C4-2B (cell line): ENCODE measurements around the gene GCNT2.
"Not testable (repeated sequence)": the region's sequence is repeated elsewhere in the genome, so short reads cannot be mapped to it uniquely, and the experiment has no call there.

Source experiments
- H3K27ac ChIP-seq: fragments of 450-650 bp; 2 replicates; pipeline ENCODE4 v1.5.1; 2017
- ZFX ChIP-seq: fragments of 450-650 bp; IDR thresholded peaks from 2 replicates; pipeline ENCODE4 v1.6.1; 2017
- TF ChIP-seq, protein P1 (sequence below): fragments of 450-650 bp; conservative IDR thresholded peaks from 2 replicates; pipeline ENCODE4 v1.5.1; 2017; ENCODE audit warnings: mild to moderate bottlenecking

Gene GCNT2

DNA sequence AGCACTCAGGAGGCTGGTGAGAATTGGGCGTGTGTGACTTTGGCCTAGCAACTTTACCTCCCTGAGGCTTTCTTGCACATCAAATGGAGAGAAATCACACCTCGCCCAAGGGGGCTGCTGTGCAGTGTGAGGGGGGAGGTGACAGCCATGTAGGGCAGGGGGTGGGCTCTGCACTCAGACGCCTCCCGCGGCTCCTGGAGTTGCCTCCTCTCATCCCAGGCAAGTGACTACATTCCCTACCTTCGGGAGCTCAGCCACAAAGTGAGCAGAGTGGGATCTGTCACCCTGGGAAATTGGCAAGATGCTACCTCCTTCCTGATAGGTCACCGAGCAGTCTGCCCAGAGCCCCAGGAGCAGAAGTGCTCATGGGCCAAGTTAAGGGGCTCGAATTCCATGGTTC, 56.0 kb downstream of the GCNT2 start:
- TF ChIP-seq ZFX = no peak
- TF ChIP-seq, protein P1, sequence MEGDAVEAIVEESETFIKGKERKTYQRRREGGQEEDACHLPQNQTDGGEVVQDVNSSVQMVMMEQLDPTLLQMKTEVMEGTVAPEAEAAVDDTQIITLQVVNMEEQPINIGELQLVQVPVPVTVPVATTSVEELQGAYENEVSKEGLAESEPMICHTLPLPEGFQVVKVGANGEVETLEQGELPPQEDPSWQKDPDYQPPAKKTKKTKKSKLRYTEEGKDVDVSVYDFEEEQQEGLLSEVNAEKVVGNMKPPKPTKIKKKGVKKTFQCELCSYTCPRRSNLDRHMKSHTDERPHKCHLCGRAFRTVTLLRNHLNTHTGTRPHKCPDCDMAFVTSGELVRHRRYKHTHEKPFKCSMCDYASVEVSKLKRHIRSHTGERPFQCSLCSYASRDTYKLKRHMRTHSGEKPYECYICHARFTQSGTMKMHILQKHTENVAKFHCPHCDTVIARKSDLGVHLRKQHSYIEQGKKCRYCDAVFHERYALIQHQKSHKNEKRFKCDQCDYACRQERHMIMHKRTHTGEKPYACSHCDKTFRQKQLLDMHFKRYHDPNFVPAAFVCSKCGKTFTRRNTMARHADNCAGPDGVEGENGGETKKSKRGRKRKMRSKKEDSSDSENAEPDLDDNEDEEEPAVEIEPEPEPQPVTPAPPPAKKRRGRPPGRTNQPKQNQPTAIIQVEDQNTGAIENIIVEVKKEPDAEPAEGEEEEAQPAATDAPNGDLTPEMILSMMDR = no peak
- H3K27ac ChIP-seq = no peak overlapping the region

DNA sequence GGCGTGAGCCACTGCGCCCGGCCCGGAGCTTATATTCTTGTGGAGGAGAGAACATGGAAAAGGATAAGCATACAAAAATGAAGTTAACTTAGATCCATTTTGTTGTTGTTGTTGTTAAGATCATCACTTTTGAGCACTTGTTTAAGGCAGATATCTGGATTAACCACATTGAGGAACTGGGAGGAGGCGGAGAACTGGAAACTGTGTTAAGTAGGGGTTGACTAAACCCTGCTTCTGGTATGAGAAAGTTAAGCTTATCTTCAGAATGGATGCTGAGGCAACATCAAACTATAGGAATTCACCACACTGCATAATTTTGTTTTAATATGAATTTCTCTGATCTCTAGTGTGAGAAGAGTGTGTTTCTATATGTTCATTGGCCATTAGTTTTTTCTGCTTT, 57.6 kb downstream of the GCNT2 start:
- no peak for TF ChIP-seq ZFX
- TF ChIP-seq, protein P1 = no peak
- no peak overlapping the region for H3K27ac ChIP-seq

DNA sequence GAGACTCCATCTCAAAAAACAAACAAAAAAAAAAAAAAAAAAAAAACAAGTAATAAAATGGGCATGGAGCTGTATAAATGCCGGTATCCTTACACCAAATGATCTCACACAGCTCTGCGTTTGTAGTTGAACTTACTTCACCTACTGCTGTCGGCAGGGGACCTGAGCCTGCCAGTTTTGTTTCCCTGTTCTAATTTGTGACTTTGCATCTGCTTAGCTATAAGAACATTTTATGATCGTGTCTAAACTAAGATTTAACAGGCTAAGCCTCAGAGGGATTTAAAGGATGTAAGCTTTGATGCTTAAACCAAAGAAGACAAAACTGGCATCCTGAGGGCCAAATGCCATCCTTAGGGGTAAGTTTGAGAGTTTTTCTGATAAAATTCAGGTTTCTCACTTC, 58.7 kb downstream of the GCNT2 start:
- no peak overlapping the region for H3K27ac ChIP-seq
- no peak for TF ChIP-seq ZFX
- TF ChIP-seq, protein P1 = no peak

DNA sequence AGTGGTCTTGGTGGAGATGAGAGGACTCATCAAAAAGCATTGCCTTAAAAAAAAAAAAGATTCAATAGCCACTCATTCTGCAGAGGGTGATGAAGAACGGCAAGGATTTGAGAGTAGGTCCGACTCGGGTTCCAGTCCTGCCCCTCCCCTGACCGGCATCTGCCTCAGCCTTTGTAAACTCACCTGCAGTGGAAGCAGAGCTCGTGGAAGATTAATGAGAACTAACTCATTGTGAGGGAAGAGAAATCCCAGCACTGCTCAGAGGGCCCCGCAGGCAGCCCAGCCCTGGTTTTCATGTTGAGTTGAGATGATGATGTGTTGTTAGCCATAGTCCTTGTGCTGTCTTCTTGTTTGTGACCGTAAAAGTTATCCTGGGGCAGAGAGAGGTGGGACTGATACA, 59.4 kb downstream of the GCNT2 start:
- no peak for TF ChIP-seq ZFX
- H3K27ac ChIP-seq = no peak overlapping the region

DNA sequence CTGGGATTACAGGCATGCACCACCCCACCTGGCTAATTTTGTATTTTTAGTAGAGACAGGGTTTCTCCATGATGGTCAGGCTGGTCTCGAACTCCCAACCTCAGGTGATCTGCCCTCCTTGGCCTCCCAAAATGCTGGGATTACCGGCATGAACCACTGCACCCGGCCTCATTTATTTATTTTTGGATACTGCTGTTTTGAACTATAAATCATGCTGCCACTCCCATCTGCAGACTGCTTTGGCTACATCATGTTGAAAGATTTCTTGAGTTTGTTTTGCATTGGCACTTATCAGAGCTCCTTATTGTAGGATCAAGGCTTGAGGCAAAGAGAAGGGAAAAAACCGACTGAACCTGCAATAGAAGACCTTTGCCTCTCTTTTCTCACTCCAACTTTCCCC, 60.3 kb downstream of the GCNT2 start:
- not testable (repeated sequence) for H3K27ac ChIP-seq

DNA sequence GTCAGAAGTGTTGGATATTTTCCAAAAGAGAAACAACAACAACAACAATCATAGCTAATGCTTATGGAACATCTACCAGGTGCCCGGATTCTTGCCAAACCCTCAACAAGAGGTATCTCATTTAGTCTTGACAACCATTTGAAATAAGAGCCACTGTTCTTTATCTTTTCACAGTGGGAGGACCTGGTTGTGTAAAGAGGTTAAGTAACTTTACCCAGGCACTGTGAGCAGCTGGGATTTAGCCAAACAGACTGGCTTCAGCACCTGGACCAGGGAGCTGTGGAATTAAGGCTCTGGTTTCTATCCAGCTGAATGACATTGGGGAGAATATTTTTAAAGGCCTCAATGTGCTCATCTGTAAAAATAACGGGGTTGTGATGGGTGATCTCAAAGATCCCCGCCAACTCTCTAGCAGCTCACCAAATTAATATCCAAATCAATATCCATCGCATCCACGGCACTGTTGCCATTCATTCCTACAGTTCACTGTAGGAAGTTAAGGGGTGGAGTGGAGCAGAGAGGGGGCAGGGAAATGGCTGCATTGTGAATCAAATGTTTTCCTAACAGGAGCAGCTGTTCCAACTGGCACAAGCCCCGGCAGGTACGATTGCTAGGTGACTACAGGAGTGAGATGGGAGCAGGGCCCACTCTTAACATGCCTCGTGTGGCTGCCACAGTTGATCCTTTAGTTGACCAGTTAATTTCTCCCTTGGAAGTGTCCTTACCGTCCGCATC, 61.8 kb downstream of the GCNT2 start:
- H3K27ac ChIP-seq = no peak overlapping the region
- no peak for TF ChIP-seq ZFX
- TF ChIP-seq, protein P1 = no peak

DNA sequence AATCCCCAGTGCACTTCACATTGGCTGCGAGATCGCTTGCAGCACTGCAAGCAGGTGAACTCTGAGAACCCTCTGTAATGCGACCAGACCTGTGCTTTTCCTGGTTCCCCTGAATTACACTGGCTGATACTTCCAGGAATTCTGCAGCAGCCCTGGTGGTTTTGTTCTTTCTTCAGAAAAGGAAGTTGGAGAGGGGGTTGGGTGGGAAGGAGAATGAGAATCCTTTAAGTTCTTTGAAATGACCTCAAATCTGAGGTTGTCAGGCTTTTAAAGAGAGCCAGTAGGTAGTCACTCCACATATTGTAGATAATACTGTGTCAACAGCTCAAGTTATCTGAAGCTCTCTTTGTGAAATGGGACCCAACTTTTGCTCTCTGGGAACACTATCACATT, 62.4 kb downstream of the GCNT2 start:
- TF ChIP-seq, protein P1 = no peak
- TF ChIP-seq ZFX = no peak
- no peak overlapping the region for H3K27ac ChIP-seq

DNA sequence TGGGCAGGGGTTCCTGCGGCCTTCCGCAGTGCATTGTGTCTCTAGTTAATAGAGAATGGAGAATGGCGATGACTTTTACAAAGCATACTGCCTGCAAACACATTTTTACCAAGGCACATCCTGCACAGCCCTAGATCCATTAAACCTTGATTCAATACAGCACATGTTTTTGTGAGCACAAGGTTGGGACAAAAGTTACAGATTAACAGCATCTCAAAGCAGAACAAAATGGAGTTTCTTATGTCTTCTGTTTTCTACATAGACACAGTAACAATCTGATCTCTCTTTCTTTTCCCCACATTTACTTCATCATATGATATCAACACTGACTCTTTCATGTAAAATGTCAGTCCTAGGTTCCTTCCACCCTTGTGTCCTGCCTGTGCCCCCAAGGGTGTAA, 63.5 kb downstream of the GCNT2 start:
- no peak for TF ChIP-seq ZFX
- TF ChIP-seq, protein P1 = no peak
- H3K27ac ChIP-seq = no peak overlapping the region
